Thyroid gland (tissue), 4 donors: ENCODE results near the gene CFAP299. TPM values are rescaled to one million over a fixed set of nuclear protein-coding genes. Genes with fewer than 3 reads are reported as not detected.

Source experiments
- DNase-seq, 2 donors: peaks; one replicate each; pipeline ENCODE4 v3.0.0-alpha.2; 2019
- H3K27ac ChIP-seq, 3 donors: fragments of 200-600 bp; sonication (generic); 1 replicate in 2 of 3; 2 replicates in 1 of 3; pipeline ENCODE4 v1.5.1; 2016 to 2019; ENCODE audit warnings: mild to moderate bottlenecking in 1 of 3, moderate library complexity in 1 of 3
- H3K27me3 ChIP-seq: fragments of 200-600 bp; sonication (generic); one replicate; pipeline ENCODE4 v1.5.1; 2019
- H3K36me3 ChIP-seq, 2 donors: fragments of 200-600 bp; sonication (generic); one replicate each; pipeline ENCODE4 v1.5.1; 2016 to 2019
- H3K4me1 ChIP-seq, 2 donors: fragments of 200-600 bp; sonication (generic); one replicate each; pipeline ENCODE4 v1.5.1; 2017 to 2019
- H3K4me3 ChIP-seq, 3 donors: fragments of 200-600 bp; sonication (generic); replicated peaks in 1 of 3; 1 replicate in 2 of 3; 2 replicates in 1 of 3; pipeline ENCODE4 v1.5.1; 2016; ENCODE audit warnings: mild to moderate bottlenecking in 1 of 3
- H3K9me3 ChIP-seq: fragments of 200-600 bp; sonication (generic); one replicate; pipeline ENCODE4 v1.5.1; 2017
- CTCF ChIP-seq, 6 experiments: fragments of 200-600 bp in 3 of 6; fragments of 450-650 bp in 3 of 6; sonication (generic) in 3 of 6; IDR thresholded peaks; one replicate each; pipeline ENCODE4 v1.5.1; 2016 to 2019; ENCODE audit warnings: antibody characterized with exemption in 6 of 6, mild to moderate bottlenecking in 2 of 6, inconsistent platforms in 1 of 6, moderate library complexity in 1 of 6
- POLR2A ChIP-seq, 2 donors: fragments of 450-650 bp; IDR thresholded peaks; one replicate each; pipeline ENCODE4 v1.6.1; 2017; ENCODE audit warnings: antibody characterized with exemption in 2 of 2, mild to moderate bottlenecking in 2 of 2, moderate library complexity in 1 of 2
- WGBS, 2 donors: methylation state at CpG; one replicate each; pipeline ENCODE4 v1.1.5; 2017; 5-methylcytosine and 5-hydroxymethylcytosine counted together
- intact Hi-C: fragments of 100-400 bp; cut with DNase I; formaldehyde crosslinking; loops from one replicate; pipeline ENCODE4 v1.15.1; 2023
- total RNA-seq, 4 donors: library from RNA; depleted of rRNA; stranded (reverse); fragments of >200 nt; gene quantifications; one replicate each; pipeline ENCODE4 v1.2.3, GENCODE V29; 2016

The CFAP299 gene
- total RNA-seq, 4 donors from 2014 or later, result 1.3 to 2.8 (median 2.7) TPM; not detected in 1

GRCh38 chr4:80852061-80852460 is 516.5 kb downstream of the CFAP299 start:
- 60 to 65% methylated on average over 2 of the region's 2 CpGs for WGBS, 2 donors
- intact Hi-C loops, result no loop called here
- no peak for TF ChIP-seq POLR2A (IDR thresholded peaks at IDR 0.05)
- no peak for TF ChIP-seq CTCF (IDR thresholded peaks at IDR 0.05)

GRCh38 chr4:80873571-80873970 is 538.0 kb downstream of the CFAP299 start:
- Histone ChIP-seq H3K36me3 (no peaks in the 10 kb centered on the region), H3K4me3 (no peak overlapping the region), H3K27me3 (no peaks in the 10 kb centered on the region), H3K4me1 (no peaks in the 10 kb centered on the region), H3K9me3 (no peaks in the 10 kb centered on the region), H3K27ac (no peak overlapping the region)
- intact Hi-C loops, result no loop called here
- TF ChIP-seq POLR2A (IDR thresholded peaks at IDR 0.05) (no peak), CTCF (IDR thresholded peaks at IDR 0.05) (no peak)
- whole genome bisulfite sequencing, 2 donors, result 90% methylated on average over 1 of the region's 1 CpG
- no peak for DNase-seq

More at GRCh38 chr4:80852061-80852460, 516.5 kb downstream of the CFAP299 start:
- Histone ChIP-seq H3K27me3 (no peaks in the 10 kb centered on the region), H3K9me3 (no peaks in the 10 kb centered on the region), H3K4me1 (no peaks in the 10 kb centered on the region), H3K4me3 (no peak overlapping the region), H3K36me3 (no peaks in the 10 kb centered on the region), H3K27ac (no peak overlapping the region)
- DNase-seq, result no peak

GRCh38 chr4:80874979-80875378 is 539.4 kb downstream of the CFAP299 start:
- no peak for TF ChIP-seq CTCF (IDR thresholded peaks at IDR 0.05)
- no peak for TF ChIP-seq POLR2A (IDR thresholded peaks at IDR 0.05)
- Histone ChIP-seq H3K9me3 (no peaks in the 10 kb centered on the region), H3K4me1 (no peaks in the 10 kb centered on the region), H3K4me3 (no peak overlapping the region), H3K27me3 (no peaks in the 10 kb centered on the region), H3K36me3 (no peaks in the 10 kb centered on the region), H3K27ac (no peak overlapping the region)
- no peak for DNase-seq
- intact Hi-C loops, result no loop called here
- 95% methylated on average over 2 of the region's 2 CpGs for WGBS, 2 donors

- Histone ChIP-seq H3K27ac (no peak overlapping the region), H3K36me3 (no peaks in the 10 kb centered on the region), H3K4me3 (no peak overlapping the region), H3K4me1 (no peaks in the 10 kb centered on the region), H3K9me3 (no peaks in the 10 kb centered on the region), H3K27me3 (no peaks in the 10 kb centered on the region)
- no peak for DNase-seq
- 94 to 97% methylated on average over 3 of the region's 3 CpGs for WGBS, 2 donors
- intact Hi-C loops, result no loop called here
- no peak for TF ChIP-seq CTCF (IDR thresholded peaks at IDR 0.05)
- TF ChIP-seq POLR2A (IDR thresholded peaks at IDR 0.05), result no peak
These were observed 540.1 kb downstream of the CFAP299 start for GRCh38 chr4:80875642-80876041.

GRCh38 chr4:80876810-80877209 is 541.3 kb downstream of the CFAP299 start:
- no peaks in the 10 kb centered on the region for H3K27me3 ChIP-seq
- DNase-seq, result no peak
- intact Hi-C loops, result no loop called here
- TF ChIP-seq POLR2A (IDR thresholded peaks at IDR 0.05), result no peak
- no peak for TF ChIP-seq CTCF (IDR thresholded peaks at IDR 0.05)
- H3K4me1 ChIP-seq, result no peaks in the 10 kb centered on the region
- no peaks in the 10 kb centered on the region for H3K9me3 ChIP-seq
- H3K27ac ChIP-seq, result no peak overlapping the region
- H3K36me3 ChIP-seq, result no peaks in the 10 kb centered on the region
- no peak overlapping the region for H3K4me3 ChIP-seq
